ENCODE data around the gene TMEM203. TPM values are rescaled to one million over a fixed set of nuclear protein-coding genes. Genes with fewer than 3 reads are reported as not detected.

The TMEM203 gene
- total RNA-seq, 1 experiment from 2014 or later, result 35.5 TPM

GRCh38 chr9:137201205-137201868 lies 4.1 kb downstream of the TMEM203 start:
- Histone ChIP-seq H2AK5ac (ENCODE audit: insufficient read length, low read length) (no peak overlapping the region), H2BK20ac (ENCODE audit: low read depth, low read length, poor library complexity, severe bottlenecking) (no peak overlapping the region), H3K4me1 (ENCODE audit: insufficient read depth, low read length) (no peaks in the 10 kb centered on the region; the same call in 1 of the 2 replicates), H2BK15ac (ENCODE audit: low read depth, low read length) (no peak overlapping the region), H3K79me1 (ENCODE audit: insufficient read depth, low read depth, low read length, poor library complexity, severe bottlenecking) (peaks cover 16% of the 10 kb centered on the region), H4K8ac (replicated peaks; ENCODE audit: insufficient read length, low read depth, low read length) (no peak overlapping the region), H2BK120ac (ENCODE audit: low read depth, low read length, poor library complexity, severe bottlenecking) (no peak overlapping the region), H3K23me2 (ENCODE audit: insufficient read length, low read depth, low read length, poor library complexity, severe bottlenecking) (peaks cover 8% of the 10 kb centered on the region), H2BK5ac (ENCODE audit: insufficient read length, low read length) (no peak overlapping the region), H3K27ac (ENCODE audit: insufficient read length, low read depth, low read length) (no peak overlapping the region), H4K20me1 (ENCODE audit: control insufficient read depth, insufficient read depth, insufficient read length) (no peaks in the 10 kb centered on the region), H2BK12ac (ENCODE audit: insufficient read length, low read depth, low read length) (no peak overlapping the region), H3K18ac (ENCODE audit: insufficient read length, low read depth, low read length) (peak overlapping the region; percentile 52), H3K79me2 (ENCODE audit: insufficient read depth, low read length) (peaks cover 12% of the 10 kb centered on the region; the same call in 1 of the 2 replicates), H4K91ac (ENCODE audit: insufficient read length, low read depth, low read length) (no peak overlapping the region), H3K27me3 (ENCODE audit: insufficient read depth, low read length) (no peaks in the 10 kb centered on the region), H3K9me3 (ENCODE audit: control insufficient read depth, low read depth, low read length) (no peaks in the 10 kb centered on the region), H3K14ac (ENCODE audit: insufficient read depth, low read length) (peak overlapping the region; percentile 86; the same call in 1 of the 2 replicates), H3K9ac (ENCODE audit: extremely low read depth, insufficient read length, low read length) (peak overlapping the region; percentile 67), H2AFZ (ENCODE audit: low read length) (no peak overlapping the region), H4K5ac (ENCODE audit: insufficient read length, low read depth, low read length) (no peak overlapping the region), H3T11ph (ENCODE audit: low read length) (no peak overlapping the region), H3K56ac (ENCODE audit: insufficient read length, low read depth, low read length) (no peak overlapping the region), H3K4ac (ENCODE audit: low read depth, low read length) (no peak overlapping the region), H3K23ac (ENCODE audit: insufficient read length, low read depth, low read length) (no peak overlapping the region), H3K4me2 (ENCODE audit: insufficient read depth, insufficient read length, low read length) (peak overlapping the region; percentile 65)
- peaks cover 15 to 37% of the 10 kb centered on the region in 2 experiments for H3K4me1 Mint-ChIP-seq
- DNase-seq, result no peak
- peaks cover 0 to 6% (median 0%) of the 10 kb centered on the region in 3 experiments; a peak in 5 of 7 replicates for H3K36me3 Mint-ChIP-seq (ENCODE audit: insufficient read depth in 1 of 3, low read depth in 3 of 3)
- no peaks in the 10 kb centered on the region for H3K9me3 Mint-ChIP-seq
- peaks cover 2% of the 10 kb centered on the region; the same call in 1 of the 2 replicates for H3K27me3 Mint-ChIP-seq (ENCODE audit: low read depth)
- peak overlapping the region; percentile 76 to 85 for H3K4me3 Mint-ChIP-seq
- peak overlapping the region; percentile 18 to 82 (median 66); a peak in 1 of 7 replicates for H3K27ac Mint-ChIP-seq
- no CpG with 5 or more reads among the region's 23 CpGs for WGBS (ENCODE audit: extremely low coverage, insufficient read length, low lambda C conversion rate)
- no peak for TF ChIP-seq CTCF (conservative IDR thresholded peaks at IDR 0.05)
